ENCODE data around the gene FOXC1.

Gene FOXC1

GRCh38 chr6:1612974-1613306 is 3.2 kb downstream of the FOXC1 start:
- no peak for DNase-seq

DNA sequence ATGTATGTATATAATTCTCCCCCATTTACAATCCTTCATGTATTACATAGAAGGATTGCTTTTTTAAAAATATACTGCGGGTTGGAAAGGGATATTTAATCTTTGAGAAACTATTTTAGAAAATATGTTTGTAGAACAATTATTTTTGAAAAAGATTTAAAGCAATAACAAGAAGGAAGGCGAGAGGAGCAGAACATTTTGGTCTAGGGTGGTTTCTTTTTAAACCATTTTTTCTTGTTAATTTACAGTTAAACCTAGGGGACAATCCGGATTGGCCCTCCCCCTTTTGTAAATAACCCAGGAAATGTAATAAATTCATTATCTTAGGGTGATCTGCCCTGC is 3.6 kb downstream of the FOXC1 start:
- no peak for DNase-seq

GRCh38 chr6:1613688-1614447 is 4.2 kb downstream of the FOXC1 start:
- no peak for DNase-seq

GRCh38 chr6:1614448-1615150 is 4.9 kb downstream of the FOXC1 start:
- no peak for DNase-seq

DNA sequence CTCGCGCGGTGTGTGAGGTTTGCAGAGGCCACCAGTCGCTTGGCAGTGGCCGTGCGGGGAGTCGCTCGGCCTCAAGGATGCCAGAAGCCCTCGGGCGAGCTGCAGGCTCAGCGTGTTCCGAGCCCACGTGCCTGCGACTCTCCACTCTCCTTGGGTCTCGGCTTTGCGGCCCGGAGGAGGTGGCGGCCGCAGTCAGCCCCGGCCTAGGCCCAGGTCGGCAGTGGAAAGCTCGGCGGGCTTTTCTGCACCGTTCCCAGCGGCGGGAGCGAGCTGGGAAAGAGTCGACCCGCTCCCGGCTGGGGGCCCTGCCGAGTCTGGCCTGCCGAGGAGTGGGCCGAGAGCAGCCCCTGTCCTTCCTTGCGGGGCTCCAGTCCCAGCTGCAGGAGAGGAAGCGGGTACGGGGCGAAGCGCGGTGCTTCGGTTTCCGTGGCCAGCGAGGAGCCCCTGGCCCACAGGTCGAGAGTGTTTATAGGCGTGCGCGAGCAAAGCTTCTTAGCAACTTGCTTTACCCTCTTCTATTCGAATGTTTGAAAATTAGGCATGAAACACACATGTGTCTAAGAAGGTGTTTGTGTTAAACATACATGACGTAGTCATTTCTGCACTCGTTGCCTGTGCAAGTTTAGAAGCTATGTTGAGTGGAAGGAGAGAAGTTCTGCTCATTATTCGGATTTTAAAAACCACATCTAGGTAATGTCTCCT is 5.6 kb downstream of the FOXC1 start:
- DNase-seq: no peak

- DNase-seq: no peak
Measured at GRCh38 chr6:1615853-1616420, 6.2 kb downstream of the FOXC1 start.

DNA sequence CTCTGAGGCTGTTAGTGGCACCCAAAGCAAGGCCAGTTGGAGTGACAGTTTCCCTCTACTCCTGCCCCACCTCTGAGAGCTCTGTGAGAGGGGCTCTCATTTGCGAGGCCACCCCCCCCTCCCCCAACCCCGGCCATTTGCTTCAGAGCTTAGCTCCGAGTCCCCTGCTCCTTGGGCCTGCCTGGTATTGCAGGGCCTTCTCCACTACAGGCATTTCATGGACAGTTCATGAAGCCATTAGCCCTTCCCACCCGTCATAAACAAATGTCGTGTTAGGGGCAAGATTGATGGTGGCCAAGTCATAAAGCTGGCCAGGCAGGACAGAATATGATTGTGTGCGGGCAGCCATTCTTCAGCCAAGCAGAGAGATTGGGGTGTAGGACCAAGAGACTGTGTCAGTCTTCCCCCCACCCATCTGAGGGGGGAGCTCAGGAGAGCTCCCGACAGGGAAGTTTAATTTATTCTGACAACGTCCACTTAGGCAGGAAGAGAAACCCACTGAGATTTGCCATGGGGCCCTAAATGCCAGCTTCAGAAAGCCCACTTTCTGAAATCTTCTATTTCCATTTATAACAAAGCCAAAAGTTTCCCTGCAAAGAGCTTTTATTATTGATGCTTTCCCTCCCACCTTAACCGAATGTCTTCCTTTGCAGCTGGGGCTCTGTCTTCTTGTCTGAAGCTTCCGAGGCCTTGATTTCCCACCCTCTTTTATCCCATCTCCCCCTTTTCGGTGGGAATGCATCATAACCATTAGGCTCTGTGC is 7.2 kb downstream of the FOXC1 start:
- no peak for DNase-seq

- no peak for DNase-seq
Measured at GRCh38 chr6:1617466-1618310, 8.0 kb downstream of the FOXC1 start.

DNA sequence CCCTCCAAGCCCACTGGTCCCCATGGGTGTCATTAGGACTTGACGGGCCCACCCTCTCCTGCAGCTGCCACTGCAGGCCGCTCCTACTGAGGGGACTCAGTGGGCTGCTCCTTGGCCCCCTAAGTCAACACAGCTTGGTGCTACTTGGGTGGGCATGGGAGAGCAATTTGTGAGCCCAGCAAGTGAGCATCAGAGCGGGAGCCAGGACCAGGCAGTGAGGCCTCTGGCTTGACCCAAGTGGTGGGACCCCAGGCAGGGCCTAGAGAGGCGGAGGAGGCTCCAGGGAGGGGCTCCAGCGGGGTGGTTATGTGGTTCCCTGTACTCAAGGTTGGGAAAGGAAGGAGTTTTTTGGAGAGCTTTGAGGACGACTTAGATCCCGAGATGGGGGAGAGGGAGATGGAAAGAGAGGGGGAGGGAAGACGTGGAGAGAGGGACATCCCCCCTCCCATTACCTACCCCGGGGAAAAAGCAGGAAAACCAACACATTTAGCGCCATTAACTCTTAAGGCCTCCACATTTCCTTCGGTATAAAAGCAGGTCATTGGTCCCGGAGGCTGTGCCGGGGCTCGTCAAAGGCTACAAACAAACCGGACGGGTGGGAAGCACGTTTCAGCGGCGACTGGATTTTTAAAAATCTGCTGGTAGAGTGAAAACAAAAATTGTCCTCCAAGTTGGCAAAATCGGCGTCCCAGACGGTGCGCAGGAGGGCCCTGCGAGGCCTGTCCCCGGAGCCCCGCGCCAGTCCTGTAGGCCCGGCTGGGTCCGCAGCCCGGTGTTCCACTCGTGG is 8.8 kb downstream of the FOXC1 start:
- DNase-seq: no peak

- no peak for DNase-seq
Measured at GRCh38 chr6:1619098-1619672, 9.5 kb downstream of the FOXC1 start.

DNA sequence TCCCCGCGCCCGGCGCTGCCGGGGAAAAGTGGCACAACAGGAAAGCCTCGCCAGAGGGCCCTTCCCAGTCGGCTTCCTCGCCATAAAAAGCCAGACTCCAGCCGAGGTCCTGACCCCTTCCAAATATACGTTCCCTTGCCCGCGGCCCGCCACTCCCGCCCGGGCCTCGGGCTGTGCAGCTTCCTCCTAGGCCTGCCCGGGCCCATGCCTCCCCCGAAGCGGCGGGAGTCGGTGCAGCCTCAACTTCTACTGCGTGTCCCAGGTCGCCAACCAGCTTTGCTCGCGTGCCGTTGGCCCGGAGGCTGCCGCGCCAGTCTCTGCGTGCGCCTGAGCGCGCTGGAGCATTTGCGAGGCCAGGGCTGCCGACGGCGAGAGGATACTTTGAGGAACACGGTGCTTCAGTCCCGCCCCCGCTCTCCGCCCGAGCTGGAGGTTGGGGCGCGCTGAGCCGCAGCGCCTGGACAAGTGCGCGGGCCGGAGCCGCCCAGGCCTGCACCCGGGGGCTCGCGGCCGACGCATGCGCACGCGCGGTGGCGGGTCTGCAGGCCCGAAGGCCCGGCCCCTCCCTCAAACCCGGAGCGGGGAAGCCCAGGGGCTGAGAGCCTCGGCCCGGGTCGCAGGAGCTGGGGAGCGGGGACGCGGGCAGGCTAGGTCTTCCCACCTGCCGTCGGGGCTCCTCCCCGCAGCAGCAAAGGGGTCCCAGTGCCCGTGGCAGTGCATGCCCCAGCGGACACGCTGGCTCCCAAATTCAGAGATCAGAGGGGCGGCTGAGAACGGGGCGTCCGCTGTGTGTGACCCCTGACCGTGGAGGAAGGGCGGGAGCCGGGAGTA is 10.2 kb downstream of the FOXC1 start:
- DNase-seq: no peak

- DNase-seq: no peak
Measured at GRCh38 chr6:1620504-1621069, 10.9 kb downstream of the FOXC1 start.

DNA sequence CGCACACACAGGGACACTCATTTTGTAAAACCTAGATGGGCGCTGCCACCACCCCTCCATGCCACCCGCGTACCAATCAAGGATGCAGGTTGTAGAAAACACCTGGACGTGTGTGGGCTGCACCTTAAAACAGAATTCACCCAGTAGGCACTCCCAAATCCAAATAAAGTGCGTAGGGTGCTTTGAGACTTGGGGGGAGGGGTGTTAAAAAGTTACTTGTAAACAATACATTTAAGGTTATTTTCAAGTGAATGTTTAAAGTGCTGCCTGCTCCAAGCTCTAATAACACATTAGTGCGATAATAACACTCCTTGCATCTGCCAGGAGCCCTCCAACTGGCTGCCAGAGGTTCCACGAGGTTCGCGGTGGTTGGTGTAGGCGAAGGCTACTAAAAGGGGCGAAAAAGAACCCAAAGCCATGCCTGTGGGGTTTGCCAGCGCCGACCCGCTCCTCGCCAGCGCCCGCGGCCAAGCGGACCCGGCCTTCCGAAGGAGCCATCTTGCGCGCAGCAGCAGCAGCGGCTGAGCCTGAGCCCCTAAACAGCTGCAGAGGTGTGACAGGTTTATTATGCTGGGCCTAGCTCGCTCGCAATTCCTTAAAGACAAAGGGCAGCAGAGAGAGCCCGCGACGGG is 11.5 kb downstream of the FOXC1 start:
- DNase-seq: no peak

GRCh38 chr6:1622220-1622850 is 12.6 kb downstream of the FOXC1 start:
- no peak for DNase-seq

GRCh38 chr6:1622851-1623768 is 13.4 kb downstream of the FOXC1 start:
- no peak for DNase-seq

GRCh38 chr6:1623769-1624057 is 14.0 kb downstream of the FOXC1 start:
- no peak for DNase-seq

- peak; percentile 34 for DNase-seq
Measured at GRCh38 chr6:1624058-1624850, 14.5 kb downstream of the FOXC1 start.

Data from activated CD4-positive, alpha-beta T cell treated with anti-CD3 and anti-CD28 coated beads, Interleukin-2, amount 50 U/mL, for 16 hours (primary cell).